Measurements from ENCODE around the gene CAPN15. TPM values are rescaled to one million over a fixed set of nuclear protein-coding genes. Genes with fewer than 3 reads are reported as not detected.

Gene CAPN15
- total RNA-seq, 4 donors from 2014 or later: 59.9 to 86.4 (median 75.2) TPM

DNA sequence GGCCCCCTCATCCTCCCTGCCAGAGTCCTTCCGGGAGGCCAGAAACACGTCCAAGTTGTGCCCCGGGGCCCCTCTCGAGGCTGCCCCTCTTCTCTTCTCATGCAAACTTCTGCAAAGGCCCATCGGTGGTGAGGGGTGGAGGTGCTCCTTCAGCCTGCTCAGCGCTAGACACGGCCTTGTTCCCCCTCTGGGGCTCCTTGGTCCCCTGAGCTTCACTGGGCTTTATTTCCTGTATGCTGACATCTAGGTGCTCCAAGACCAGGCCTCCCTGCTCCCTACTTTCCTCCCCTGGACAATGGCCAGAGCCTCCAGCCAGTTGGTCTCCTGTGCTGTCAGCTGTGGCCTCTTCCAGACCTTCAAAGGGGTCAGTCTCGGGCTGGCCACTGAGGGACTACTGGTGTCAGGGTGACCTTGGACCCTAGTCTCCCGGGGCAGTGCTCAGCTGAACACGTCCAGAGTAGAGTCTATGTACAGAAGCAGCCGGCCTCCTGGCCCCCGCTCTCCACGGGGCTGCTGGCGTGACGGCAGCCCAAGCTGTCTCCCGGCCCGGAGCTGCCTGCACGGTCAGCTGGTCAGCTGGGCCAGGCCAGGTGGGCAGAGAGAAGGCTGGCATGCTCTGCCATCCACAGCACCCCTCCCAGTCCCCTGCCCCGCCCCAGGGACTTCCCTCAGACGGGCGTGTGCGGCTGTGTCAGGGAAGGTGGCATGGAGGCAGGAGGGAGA, 30.9 kb downstream of the CAPN15 start:
- no peak for TF ChIP-seq EP300 (IDR thresholded peaks at IDR 0.05)
- no peak for TF ChIP-seq POLR2A (IDR thresholded peaks at IDR 0.05)
- TF ChIP-seq POLR2AphosphoS5 (IDR thresholded peaks at IDR 0.05): no peak
- TF ChIP-seq CTCF (IDR thresholded peaks at IDR 0.05): no peak
- WGBS: 70% methylated on average over 13 of the region's 22 CpGs

DNA sequence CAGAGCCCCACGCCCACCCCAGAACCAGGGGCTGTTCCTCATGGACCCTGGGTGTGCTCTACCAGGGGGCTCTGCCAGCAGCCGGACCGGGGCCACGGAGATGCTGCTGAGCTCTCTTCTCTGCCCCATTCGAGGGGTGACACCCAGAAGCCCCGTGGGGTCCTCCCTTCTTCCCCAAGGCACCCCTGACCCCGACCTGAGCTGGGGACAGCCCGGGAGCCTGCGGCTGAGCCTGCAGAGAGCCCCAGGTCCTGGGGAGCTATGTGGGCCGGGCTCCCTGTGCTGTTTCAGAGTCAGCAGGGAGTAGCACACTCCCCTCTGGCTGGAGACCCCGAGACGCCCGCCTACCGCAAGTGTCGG, 31.5 kb downstream of the CAPN15 start:
- Histone ChIP-seq H3K4me3 (no peak overlapping the region), H3K9me3 (no peaks in the 10 kb centered on the region), H3K27ac (no peak overlapping the region), H3K36me3 (peaks cover 2% of the 10 kb centered on the region), H3K4me1 (peaks cover 38% of the 10 kb centered on the region), H3K27me3 (peaks cover 50% of the 10 kb centered on the region)
- DNase-seq (ENCODE audit: low spot score in 2 of 2): no peak
- WGBS: 39% methylated on average over 3 of the region's 15 CpGs
- TF ChIP-seq POLR2AphosphoS5 (IDR thresholded peaks at IDR 0.05) (no peak), EP300 (IDR thresholded peaks at IDR 0.05) (no peak), POLR2A (IDR thresholded peaks at IDR 0.05) (no peak), CTCF (IDR thresholded peaks at IDR 0.05) (no peak)

More for the DNA sequence above, 30.9 kb downstream of the CAPN15 start:
- Histone ChIP-seq H3K27ac (no peak overlapping the region), H3K4me3 (no peak overlapping the region), H3K4me1 (peaks cover 40% of the 10 kb centered on the region), H3K9me3 (no peaks in the 10 kb centered on the region), H3K36me3 (peaks cover 7% of the 10 kb centered on the region), H3K27me3 (peaks cover 50% of the 10 kb centered on the region)
- DNase-seq (ENCODE audit: low spot score in 2 of 2): no peak

DNA sequence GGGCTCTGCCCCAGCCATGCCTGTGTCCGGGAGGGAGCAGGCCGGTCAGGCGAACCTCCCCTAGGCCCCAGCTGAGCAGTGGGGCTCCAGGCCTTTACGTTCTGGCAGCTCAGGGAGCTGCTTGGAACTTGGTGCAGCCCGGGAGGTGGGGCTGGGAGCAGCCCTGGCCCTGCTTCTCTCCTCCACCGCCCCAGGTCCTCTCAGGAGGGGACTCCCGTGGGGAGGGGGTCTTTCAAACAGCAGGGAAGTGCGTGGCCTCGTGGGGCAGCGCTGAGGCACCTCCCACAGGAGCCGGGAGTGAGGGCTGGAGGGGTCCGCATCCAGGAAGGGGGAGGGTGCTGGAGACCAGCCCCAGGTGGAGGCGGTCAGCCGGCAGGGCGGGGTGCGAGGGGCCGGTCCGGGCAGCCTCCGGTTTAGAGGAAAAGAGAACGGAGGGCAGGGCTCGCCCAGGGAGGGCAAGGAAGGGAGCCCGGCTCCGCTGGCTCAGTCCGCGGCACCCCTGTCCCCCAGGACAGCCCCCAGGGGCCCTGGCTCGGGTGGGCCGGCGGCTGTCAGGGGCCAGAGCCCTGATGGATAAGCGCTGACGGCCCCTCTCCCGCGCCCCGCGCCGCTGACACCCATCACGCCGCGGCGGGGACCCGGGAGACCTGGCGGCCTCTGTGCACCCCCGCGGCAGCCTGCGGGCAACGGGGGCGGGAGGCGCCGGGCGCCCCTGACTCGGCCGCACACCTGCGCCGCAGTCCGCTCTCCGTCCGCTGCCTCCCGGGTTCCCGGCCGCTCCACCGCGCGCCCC, 32.1 kb downstream of the CAPN15 start:
- Histone ChIP-seq H3K27me3 (peaks cover 50% of the 10 kb centered on the region), H3K9me3 (no peaks in the 10 kb centered on the region), H3K27ac (no peak overlapping the region), H3K4me1 (peaks cover 32% of the 10 kb centered on the region), H3K4me3 (peak overlapping the region; percentile 31), H3K36me3 (no peaks in the 10 kb centered on the region)
- no peak for DNase-seq (ENCODE audit: low spot score in 2 of 2)
- 3% methylated on average over 15 of the region's 62 CpGs for WGBS
- TF ChIP-seq CTCF (IDR thresholded peaks at IDR 0.05): no peak
- no peak for TF ChIP-seq POLR2A (IDR thresholded peaks at IDR 0.05)
- TF ChIP-seq EP300 (IDR thresholded peaks at IDR 0.05): no peak
- no peak for TF ChIP-seq POLR2AphosphoS5 (IDR thresholded peaks at IDR 0.05)

- H3K4me3 ChIP-seq: peak within 1 kb of the TSS; percentile 31
- H3K4me1 ChIP-seq: peaks cover 28% of the 10 kb centered on the region
- no peak within 1 kb of the TSS for H3K27ac ChIP-seq
- H3K36me3 ChIP-seq: no peaks in the 10 kb centered on the region
- DNase-seq (ENCODE audit: low spot score in 2 of 2): no peak
- no CpG with 5 or more reads among the region's 84 CpGs for WGBS
- TF ChIP-seq POLR2AphosphoS5 (IDR thresholded peaks at IDR 0.05) (no peak), EP300 (IDR thresholded peaks at IDR 0.05) (no peak), POLR2A (IDR thresholded peaks at IDR 0.05) (no peak), CTCF (IDR thresholded peaks at IDR 0.05) (no peak)
- H3K9me3 ChIP-seq: no peaks in the 10 kb centered on the region
- peaks cover 50% of the 10 kb centered on the region for H3K27me3 ChIP-seq
Measured at GRCh38 chr16:560204-560700, 32.7 kb downstream of the CAPN15 start, which contains the start of gene PRR35. Gene PRR35, plus strand, starts transcription at chr16:560394. Its CDS starts 2,901 bp downstream, at chr16:563295.

Data from suprapubic skin (tissue), 4 donors.